SK-N-SH treated with all-trans-retinoic acid at 6 μM for 48 hours (cell line): ENCODE measurements around the gene AZU1.
"Not testable (repeated sequence)": the region's sequence is repeated elsewhere in the genome, so short reads cannot be mapped to it uniquely, and the experiment has no call there.

Experiments used
- ARNTL ChIP-seq: fragments of 450-650 bp; formaldehyde crosslinking; IDR thresholded peaks from 2 replicates; pipeline ENCODE4 v1.5.0; 2020; ENCODE audit warnings: low read depth, mild to moderate bottlenecking, moderate library complexity, borderline replicate concordance
- PATZ1 ChIP-seq: fragments of 250-450 bp; sonication (Bioruptor Pico); IDR thresholded peaks from 2 replicates; pipeline ENCODE4 v1.8.0; 2020; ENCODE audit warnings: mild to moderate bottlenecking, moderate library complexity, borderline replicate concordance
- ZNF8 ChIP-seq: fragments of 450-650 bp; formaldehyde crosslinking; IDR thresholded peaks from 2 replicates; pipeline ENCODE4 v1.5.0; 2020; ENCODE audit warnings: mild to moderate bottlenecking, moderate library complexity

DNA sequence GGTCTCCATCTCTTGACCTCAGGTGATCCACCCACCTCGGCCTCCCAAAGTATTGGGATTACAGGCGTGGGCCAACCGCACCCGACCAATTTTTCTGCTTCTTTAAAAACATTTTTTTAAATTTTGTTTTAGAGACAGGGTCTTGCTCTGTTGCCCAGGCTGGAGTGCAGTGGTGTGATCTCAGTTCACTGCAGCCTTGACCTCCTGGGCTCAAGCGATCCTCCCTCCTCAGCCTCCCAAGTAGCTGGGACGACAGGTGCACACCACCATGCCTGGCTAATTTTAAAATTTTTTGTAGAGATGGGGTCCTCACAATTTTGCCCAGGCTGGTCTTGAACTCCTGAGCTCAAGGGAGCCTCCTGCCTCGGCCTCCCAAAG lies 15.2 kb downstream of the AZU1 start:
- not testable (repeated sequence) for TF ChIP-seq ZNF8 (CRISPR knock-in tag); ARNTL (CRISPR knock-in tag); PATZ1
